ENCODE results near the gene ARID4B. TPM values are rescaled to one million over a fixed set of nuclear protein-coding genes. Genes with fewer than 3 reads are reported as not detected.
"Not testable (repeated sequence)": the region's sequence is repeated elsewhere in the genome, so short reads cannot be mapped to it uniquely, and the experiment has no call there.

The ARID4B gene
- total and polyA plus RNA-seq, 5 donors = 10.8 to 22.4 (median 20.7) TPM

- DNase-seq (no peak), ATAC-seq (no peak)
- intact Hi-C loops (cut with DNase I) = no loop called here
- H3K27me3 ChIP-seq (ENCODE audit: control insufficient read depth, insufficient read depth) = no peaks in the 10 kb centered on the region
- H3K4me3 ChIP-seq (ENCODE audit: low read length) = no peak overlapping the region
- H3K4me1 ChIP-seq (ENCODE audit: control insufficient read depth, insufficient read depth, low read length) = peaks cover 10% of the 10 kb centered on the region
- H3K27ac ChIP-seq (ENCODE audit: low read length) = no peak overlapping the region
- 49% methylated on average over 4 of the region's 4 CpGs for WGBS
- no peaks in the 10 kb centered on the region for H3K9me3 ChIP-seq (ENCODE audit: control insufficient read depth, low read length)
Measured at GRCh38 chr1:235313931-235314678, 13.9 kb downstream of the ARID4B start.

- no peak for DNase-seq
- no peak overlapping the region for H3K27ac ChIP-seq (ENCODE audit: low read length)
- no peak for ATAC-seq
- no peaks in the 10 kb centered on the region for H3K27me3 ChIP-seq (ENCODE audit: control insufficient read depth, insufficient read depth)
- 60% methylated on average over 6 of the region's 6 CpGs for WGBS
- intact Hi-C loops (cut with DNase I) = no loop called here
- H3K9me3 ChIP-seq (ENCODE audit: control insufficient read depth, low read length) = no peaks in the 10 kb centered on the region
- peaks cover 10% of the 10 kb centered on the region for H3K4me1 ChIP-seq (ENCODE audit: control insufficient read depth, insufficient read depth, low read length)
- no peak overlapping the region for H3K4me3 ChIP-seq (ENCODE audit: low read length)
Measured at GRCh38 chr1:235313262-235313661, 14.7 kb downstream of the ARID4B start.

GRCh38 chr1:235309206-235309605 lies 18.8 kb downstream of the ARID4B start:
- 94% methylated on average over 32 of the region's 32 CpGs for WGBS
- H3K9me3 ChIP-seq (ENCODE audit: control insufficient read depth, low read length); ATAC-seq; H3K4me3 ChIP-seq (ENCODE audit: low read length); H3K27ac ChIP-seq (ENCODE audit: low read length); intact Hi-C loops (cut with DNase I); H3K27me3 ChIP-seq (ENCODE audit: control insufficient read depth, insufficient read depth); DNase-seq: not testable (repeated sequence)
- H3K4me1 ChIP-seq (ENCODE audit: control insufficient read depth, insufficient read depth, low read length) = peaks cover 11% of the 10 kb centered on the region

DNA sequence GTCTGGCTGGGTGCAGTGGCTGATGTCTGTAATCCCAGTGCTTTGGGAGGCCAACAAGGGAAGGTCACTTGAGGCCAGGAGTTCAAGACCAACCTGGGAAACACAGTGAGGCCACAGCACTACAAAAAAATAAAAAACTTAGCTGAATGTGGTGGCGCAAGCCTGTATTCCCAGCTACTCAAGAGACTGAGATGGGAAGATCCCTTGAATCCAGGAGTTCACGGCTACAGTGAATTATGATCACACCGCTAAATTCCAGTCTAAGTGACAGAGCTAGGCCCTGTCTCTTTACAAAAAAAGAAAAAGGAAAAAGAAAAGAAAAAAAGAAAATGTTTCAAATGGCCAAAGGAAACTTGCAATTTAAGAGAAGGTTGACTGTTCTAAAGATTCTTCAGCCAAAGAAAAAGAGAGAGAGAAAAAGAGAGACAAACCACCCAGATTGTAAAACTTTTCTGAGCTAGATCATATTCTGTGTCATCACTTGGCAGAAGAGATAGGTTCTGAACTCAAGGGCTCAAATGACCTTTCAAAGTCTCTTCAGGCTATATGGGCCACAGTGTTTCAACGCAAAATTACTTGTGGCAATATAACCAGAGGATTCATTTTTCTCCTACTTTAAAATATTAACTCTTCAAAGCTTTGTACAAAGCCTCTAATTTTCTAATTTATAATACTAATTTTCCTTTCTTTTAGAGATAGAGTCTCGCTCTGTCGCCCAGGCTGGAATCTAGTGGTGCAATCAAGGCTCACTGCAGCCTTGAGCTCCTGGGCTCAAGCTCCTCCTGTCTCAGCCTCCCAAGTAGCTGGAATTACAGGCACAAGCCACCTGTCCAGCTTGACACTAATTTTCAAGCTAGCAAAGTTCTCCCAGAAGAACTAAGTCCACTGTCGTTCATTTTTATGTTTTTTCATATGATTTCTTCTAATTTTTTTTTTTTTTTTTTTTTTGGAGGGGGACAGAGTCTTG lies 20.5 kb downstream of the ARID4B start:
- Histone ChIP-seq H3K4me3 (ENCODE audit: low read length) (no peak overlapping the region), H3K27me3 (ENCODE audit: control insufficient read depth, insufficient read depth) (no peaks in the 10 kb centered on the region), H3K27ac (ENCODE audit: low read length) (no peak overlapping the region), H3K9me3 (ENCODE audit: control insufficient read depth, low read length) (no peaks in the 10 kb centered on the region), H3K4me1 (ENCODE audit: control insufficient read depth, insufficient read depth, low read length) (peaks cover 4% of the 10 kb centered on the region)
- peak in 1 of 2 donors; percentile 49 for ATAC-seq
- DNase-seq = no peak
- 80% methylated on average over 7 of the region's 7 CpGs for WGBS
- intact Hi-C loops (cut with DNase I) = no loop called here

GRCh38 chr1:235304549-235305451 lies 23.2 kb downstream of the ARID4B start:
- H3K27ac ChIP-seq (ENCODE audit: low read length) = no peak overlapping the region
- no peaks in the 10 kb centered on the region for H3K27me3 ChIP-seq (ENCODE audit: control insufficient read depth, insufficient read depth)
- ATAC-seq = peak; percentile 50 to 59
- no peak overlapping the region for H3K4me3 ChIP-seq (ENCODE audit: low read length)
- H3K9me3 ChIP-seq (ENCODE audit: control insufficient read depth, low read length) = no peaks in the 10 kb centered on the region
- no peak for DNase-seq
- 27% methylated on average over 6 of the region's 6 CpGs for WGBS
- intact Hi-C loops (cut with DNase I) = no loop called here
- peaks cover 6% of the 10 kb centered on the region for H3K4me1 ChIP-seq (ENCODE audit: control insufficient read depth, insufficient read depth, low read length)

DNA sequence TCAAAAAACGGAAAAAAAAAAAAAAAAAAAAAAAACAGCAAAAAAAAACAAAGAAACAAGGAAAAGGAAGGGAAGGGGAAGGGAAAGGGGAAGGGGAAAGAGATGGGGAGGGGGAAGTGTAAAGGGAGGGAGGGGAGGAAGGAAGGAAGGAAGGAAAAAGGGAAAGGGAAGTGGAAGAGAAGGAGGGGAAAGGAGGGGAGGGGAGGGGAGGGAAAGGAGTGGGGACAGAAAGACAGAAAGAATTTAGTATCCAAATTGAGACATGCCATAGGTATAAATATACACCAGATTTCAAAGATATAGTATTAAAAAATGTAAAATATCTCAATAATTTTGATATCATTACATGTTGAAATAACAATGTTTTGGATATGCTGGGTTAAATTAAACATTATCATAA lies 25.8 kb downstream of the ARID4B start:
- H3K4me1 ChIP-seq (ENCODE audit: control insufficient read depth, insufficient read depth, low read length) = peaks cover 6% of the 10 kb centered on the region
- no peaks in the 10 kb centered on the region for H3K9me3 ChIP-seq (ENCODE audit: control insufficient read depth, low read length)
- H3K27ac ChIP-seq (ENCODE audit: low read length) = no peak overlapping the region
- intact Hi-C loops (cut with DNase I) = no loop called here
- no peak overlapping the region for H3K4me3 ChIP-seq (ENCODE audit: low read length)
- 61% methylated on average over 1 of the region's 1 CpG for WGBS
- no peak for DNase-seq
- no peak for ATAC-seq
- H3K27me3 ChIP-seq (ENCODE audit: control insufficient read depth, insufficient read depth) = no peaks in the 10 kb centered on the region

DNA sequence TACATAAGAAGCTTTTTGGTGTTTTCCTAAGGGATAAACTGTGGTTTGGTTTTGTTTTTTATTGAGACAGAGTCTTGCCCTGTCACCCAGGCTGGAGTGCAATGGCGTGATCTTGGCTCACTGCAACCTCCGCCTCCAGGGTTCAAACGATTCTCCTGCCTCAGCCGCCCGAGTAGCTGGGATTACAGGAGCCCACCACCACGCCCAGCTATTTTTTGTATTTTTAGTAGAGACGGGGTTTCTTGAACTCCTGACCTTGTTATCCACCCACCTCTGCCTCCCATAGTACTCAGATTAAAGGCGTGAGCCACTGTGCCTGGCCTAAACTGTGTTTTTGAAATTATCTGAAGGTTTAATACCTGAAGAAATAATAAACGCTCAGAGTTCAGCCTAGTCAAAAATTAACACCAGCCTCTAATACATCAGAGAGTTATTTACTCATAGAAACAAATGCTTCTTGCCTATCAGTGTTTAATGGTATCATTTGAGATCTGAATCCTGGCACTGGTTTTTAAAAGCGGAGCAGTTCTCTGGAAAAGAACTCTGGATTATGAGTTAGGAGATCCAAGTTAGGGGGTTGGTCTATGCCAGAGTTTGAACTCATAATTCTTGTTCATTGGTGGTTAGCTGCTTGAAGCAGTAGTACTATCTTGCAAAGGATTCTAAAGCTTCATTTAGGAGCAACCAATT lies 28.7 kb downstream of the ARID4B start:
- DNase-seq (no peak), ATAC-seq (no peak)
- H3K27ac ChIP-seq (ENCODE audit: low read length) = no peak overlapping the region
- 75% methylated on average over 10 of the region's 10 CpGs for WGBS
- no peaks in the 10 kb centered on the region for H3K27me3 ChIP-seq (ENCODE audit: control insufficient read depth, insufficient read depth)
- peaks cover 2% of the 10 kb centered on the region for H3K4me1 ChIP-seq (ENCODE audit: control insufficient read depth, insufficient read depth, low read length)
- H3K4me3 ChIP-seq (ENCODE audit: low read length) = no peak overlapping the region
- intact Hi-C loops (cut with DNase I) = loop anchor here in 1 of 4 donors (10.0 kb wide), 1 partner anchor 55 kb away; no protein-coding TSS in a partner anchor
- no peaks in the 10 kb centered on the region for H3K9me3 ChIP-seq (ENCODE audit: control insufficient read depth, low read length)

GRCh38 chr1:235298758-235299157 lies 29.2 kb downstream of the ARID4B start:
- ATAC-seq (no peak), DNase-seq (no peak)
- Histone ChIP-seq H3K9me3 (ENCODE audit: control insufficient read depth, low read length) (no peaks in the 10 kb centered on the region), H3K4me1 (ENCODE audit: control insufficient read depth, insufficient read depth, low read length) (peaks cover 2% of the 10 kb centered on the region), H3K4me3 (ENCODE audit: low read length) (no peak overlapping the region), H3K27ac (ENCODE audit: low read length) (no peak overlapping the region), H3K27me3 (ENCODE audit: control insufficient read depth, insufficient read depth) (no peaks in the 10 kb centered on the region)
- 69% methylated on average over 2 of the region's 2 CpGs for WGBS
- intact Hi-C loops (cut with DNase I) = loop anchor here in 1 of 4 donors (10.0 kb wide), 1 partner anchor 56 kb away; no protein-coding TSS in a partner anchor

DNA sequence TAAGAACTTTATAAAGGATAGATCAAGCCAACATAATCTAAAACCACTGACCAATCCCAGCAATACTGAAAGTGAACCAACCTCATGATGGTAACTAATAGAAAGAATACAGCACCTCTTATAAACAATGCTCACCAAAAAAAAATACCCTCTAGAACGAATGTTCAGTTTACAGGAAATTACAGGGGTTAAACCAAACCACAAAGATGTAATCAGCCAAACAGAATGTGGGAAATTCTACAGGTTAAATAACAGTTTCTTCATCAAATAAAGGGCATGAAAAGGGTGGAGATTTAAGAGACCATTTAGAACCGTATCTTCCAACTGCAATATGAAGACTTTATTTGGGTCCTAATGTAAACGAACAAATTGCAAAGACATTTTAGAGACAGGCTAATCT lies 30.4 kb downstream of the ARID4B start:
- H3K9me3 ChIP-seq (ENCODE audit: control insufficient read depth, low read length) = no peaks in the 10 kb centered on the region
- H3K27ac ChIP-seq (ENCODE audit: low read length) = no peak overlapping the region
- 70% methylated on average over 3 of the region's 3 CpGs for WGBS
- no peaks in the 10 kb centered on the region for H3K27me3 ChIP-seq (ENCODE audit: control insufficient read depth, insufficient read depth)
- intact Hi-C loops (cut with DNase I) = loop anchor here in 1 of 4 donors (10.0 kb wide), 1 partner anchor 57 kb away; no protein-coding TSS in a partner anchor
- peaks cover 2% of the 10 kb centered on the region for H3K4me1 ChIP-seq (ENCODE audit: control insufficient read depth, insufficient read depth, low read length)
- DNase-seq (no peak), ATAC-seq (no peak)
- H3K4me3 ChIP-seq (ENCODE audit: low read length) = no peak overlapping the region

GRCh38 chr1:235296729-235297128 lies 31.2 kb downstream of the ARID4B start:
- Histone ChIP-seq H3K27ac (ENCODE audit: low read length) (no peak overlapping the region), H3K9me3 (ENCODE audit: control insufficient read depth, low read length) (no peaks in the 10 kb centered on the region), H3K4me3 (ENCODE audit: low read length) (no peak overlapping the region), H3K27me3 (ENCODE audit: control insufficient read depth, insufficient read depth) (no peaks in the 10 kb centered on the region), H3K4me1 (ENCODE audit: control insufficient read depth, insufficient read depth, low read length) (peaks cover 3% of the 10 kb centered on the region)
- 97% methylated on average over 1 of the region's 1 CpG for WGBS
- no peak for DNase-seq
- no peak for ATAC-seq
- intact Hi-C loops (cut with DNase I) = loop anchor here in 1 of 4 donors (10.0 kb wide), 1 partner anchor 58 kb away; no protein-coding TSS in a partner anchor
